Spleen (tissue), 11 donors: ENCODE results near the gene CDYL2. TPM values are rescaled to one million over a fixed set of nuclear protein-coding genes. Genes with fewer than 3 reads are reported as not detected.

ENCODE experiments used
- DNase-seq: peaks from one replicate; pipeline ENCODE4 v3.0.0-alpha.2; 2020
- H3K27ac ChIP-seq, 8 donors: fragments of 200-600 bp; sonication (generic) in 7 of 8; 1 replicate in 4 of 8; 2 replicates in 4 of 8; pipeline versions ENCODE4 v1.5.0 to v1.8.0; 2016 to 2021; ENCODE audit warnings: inconsistent platforms in 4 of 8, mild to moderate bottlenecking in 4 of 8, moderate library complexity in 1 of 8
- H3K27me3 ChIP-seq, 7 donors: fragments of 200-600 bp; sonication (generic) in 6 of 7; replicated peaks in 1 of 7; 1 replicate in 4 of 7; 2 replicates in 3 of 7; pipeline versions ENCODE4 v1.5.0 to v1.8.0; 2016 to 2021; ENCODE audit warnings: inconsistent platforms in 3 of 7, mild to moderate bottlenecking in 1 of 7
- H3K36me3 ChIP-seq, 6 donors: fragments of 200-600 bp; sonication (generic) in 5 of 6; 1 replicate in 4 of 6; 2 replicates in 2 of 6; pipeline versions ENCODE4 v1.5.0 to v1.8.0; 2016 to 2021; ENCODE audit warnings: inconsistent platforms in 2 of 6
- H3K4me1 ChIP-seq, 6 donors: fragments of 200-600 bp; sonication (generic) in 5 of 6; 1 replicate in 3 of 6; 2 replicates in 3 of 6; pipeline versions ENCODE4 v1.5.0 to v1.8.0; 2016 to 2021; ENCODE audit warnings: inconsistent platforms in 3 of 6
- H3K4me3 ChIP-seq, 8 donors: fragments of 200-600 bp; sonication (generic) in 7 of 8; 1 replicate in 4 of 8; 2 replicates in 4 of 8; pipeline versions ENCODE4 v1.5.0 to v1.8.0; 2016 to 2021; ENCODE audit warnings: inconsistent platforms in 4 of 8, mild to moderate bottlenecking in 4 of 8, moderate library complexity in 2 of 8
- H3K9me3 ChIP-seq, 8 donors: fragments of 200-600 bp; sonication (generic) in 7 of 8; 1 replicate in 4 of 8; 2 replicates in 4 of 8; pipeline versions ENCODE4 v1.5.0 to v1.8.0; 2016 to 2021; ENCODE audit warnings: inconsistent platforms in 4 of 8
- POLR2A ChIP-seq, 3 donors: fragments of 450-650 bp; IDR thresholded peaks; one replicate each; pipeline ENCODE4 v1.5.1; 2017; ENCODE audit warnings: antibody characterized with exemption in 3 of 3, mild to moderate bottlenecking in 1 of 3
- POLR2AphosphoS5 ChIP-seq, 3 donors: sonication (generic); formaldehyde crosslinking; IDR thresholded peaks; one replicate each; pipeline ENCODE4 v1.5.1; 2017; ENCODE audit warnings: antibody characterized with exemption in 3 of 3
- WGBS, 5 donors: extraction: QIAGEN DNeasy Blood & Tissue Kit in 3 of 5; methylation state at CpG; one replicate each; pipeline versions ENCODE4 v1.1.5 to v1.1.7; 2013 to 2018; 5-methylcytosine and 5-hydroxymethylcytosine counted together
- intact Hi-C: fragments of 100-400 bp; cut with DNase I; formaldehyde crosslinking; loops from one replicate; pipeline ENCODE4 v1.15.0; 2023; ENCODE audit warnings: low total_unique reads
- polyA plus RNA-seq, 3 donors: library from polyadenylated mRNA; stranded (reverse); fragments of 200-250 nt; gene quantifications; one replicate each; pipeline ENCODE4 v1.2.1, GENCODE V29; 2013
- total RNA-seq, 7 donors: library from RNA; depleted of rRNA in 3 of 7; stranded (reverse); fragments of >200 nt in 3 of 7; fragmentation: NEBNext Ultra II Directional in 4 of 7; extraction: Animal tissue kit (Norgen Biotek cat#: 25700) in 4 of 7; gene quantifications; one replicate each; pipeline versions ENCODE4 v1.1.0 to v1.2.1, GENCODE V29; 2016 to 2021
- TF ChIP-seq, protein P1 (sequence below), 11 experiments: fragments of 200-600 bp in 7 of 11; fragments of 450-650 bp in 4 of 11; sonication (generic) in 4 of 11; IDR thresholded peaks in 8 of 11; conservative IDR thresholded peaks in 3 of 11; 1 replicate in 7 of 11; 2 replicates in 4 of 11; pipeline versions ENCODE4 v1.4.0 to v1.8.0; 2016 to 2021; ENCODE audit warnings: antibody characterized with exemption in 11 of 11, inconsistent platforms in 4 of 11, mild to moderate bottlenecking in 1 of 11
- donor health status: healthy with polysubstance abuse.
- donor health status: DM: no; HTN: no; CAD: no; lungs with moderate emphysema.
- donor health status: DM: no; HTN: no; CAD: no.
- donor health status: Bipolar disorder and iron deficiency.
- donor health status: healthy.
- donor health status: DM: no; HTN: no; CAD: no.
- donor health status: DM: yes; HTN: yes; CAD: no.

Gene CDYL2
- total and polyA plus RNA-seq, 10 donors, result 1.4 to 28.3 (median 12.5) TPM

DNA sequence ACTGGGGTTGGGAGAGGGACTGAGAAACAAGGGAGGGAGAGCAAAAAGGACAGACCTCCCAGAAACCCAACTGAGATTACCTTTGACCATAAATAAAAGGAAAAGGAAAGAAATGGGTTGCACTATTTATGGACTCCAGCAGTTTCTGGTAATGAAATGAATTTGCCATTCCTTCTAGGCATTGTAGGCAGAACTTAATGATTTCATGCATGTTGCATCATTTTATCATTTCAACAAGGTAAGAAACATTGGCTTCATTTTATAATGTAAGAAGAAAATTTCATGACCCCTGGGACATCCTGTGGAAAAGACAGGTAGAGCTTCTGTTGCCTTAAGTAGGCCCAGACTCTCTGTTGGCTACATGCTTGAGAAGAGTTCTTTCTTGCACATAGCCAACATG, 8.2 kb upstream of the CDYL2 start:
- no peak for DNase-seq

GRCh38 chr16:80809366-80809765, 5.0 kb upstream of the CDYL2 start:
- TF ChIP-seq POLR2AphosphoS5 (IDR thresholded peaks at IDR 0.05) (no peak), POLR2A (IDR thresholded peaks at IDR 0.05) (no peak)
- TF ChIP-seq, protein P1, sequence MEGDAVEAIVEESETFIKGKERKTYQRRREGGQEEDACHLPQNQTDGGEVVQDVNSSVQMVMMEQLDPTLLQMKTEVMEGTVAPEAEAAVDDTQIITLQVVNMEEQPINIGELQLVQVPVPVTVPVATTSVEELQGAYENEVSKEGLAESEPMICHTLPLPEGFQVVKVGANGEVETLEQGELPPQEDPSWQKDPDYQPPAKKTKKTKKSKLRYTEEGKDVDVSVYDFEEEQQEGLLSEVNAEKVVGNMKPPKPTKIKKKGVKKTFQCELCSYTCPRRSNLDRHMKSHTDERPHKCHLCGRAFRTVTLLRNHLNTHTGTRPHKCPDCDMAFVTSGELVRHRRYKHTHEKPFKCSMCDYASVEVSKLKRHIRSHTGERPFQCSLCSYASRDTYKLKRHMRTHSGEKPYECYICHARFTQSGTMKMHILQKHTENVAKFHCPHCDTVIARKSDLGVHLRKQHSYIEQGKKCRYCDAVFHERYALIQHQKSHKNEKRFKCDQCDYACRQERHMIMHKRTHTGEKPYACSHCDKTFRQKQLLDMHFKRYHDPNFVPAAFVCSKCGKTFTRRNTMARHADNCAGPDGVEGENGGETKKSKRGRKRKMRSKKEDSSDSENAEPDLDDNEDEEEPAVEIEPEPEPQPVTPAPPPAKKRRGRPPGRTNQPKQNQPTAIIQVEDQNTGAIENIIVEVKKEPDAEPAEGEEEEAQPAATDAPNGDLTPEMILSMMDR (IDR thresholded peaks at IDR 0.05 in 8 of 11, conservative IDR thresholded peaks at IDR 0.05 in 3 of 11), result no peak
- H3K27me3 ChIP-seq, result peaks cover 0 to 13% (median 0%) of the 10 kb centered on the region in 7 donors
- H3K9me3 ChIP-seq, result no peaks in the 10 kb centered on the region
- no peak overlapping the region for H3K4me3 ChIP-seq
- H3K4me1 ChIP-seq, result peaks cover 0 to 11% (median 3%) of the 10 kb centered on the region in 6 donors
- intact Hi-C loops, result no loop called here
- DNase-seq, result no peak
- no peak overlapping the region for H3K27ac ChIP-seq
- 40 to 68% (median 53%) methylated on average over 2 of the region's 2 CpGs for WGBS, 5 donors
- H3K36me3 ChIP-seq, result no peaks in the 10 kb centered on the region

More for the DNA sequence above, 8.2 kb upstream of the CDYL2 start:
- Histone ChIP-seq H3K27ac (no peak overlapping the region), H3K4me1 (no peaks in the 10 kb centered on the region), H3K9me3 (peaks cover 0 to 4% (median 0%) of the 10 kb centered on the region in 8 donors), H3K36me3 (no peaks in the 10 kb centered on the region), H3K4me3 (no peak overlapping the region), H3K27me3 (no peaks in the 10 kb centered on the region)
- TF ChIP-seq POLR2A (IDR thresholded peaks at IDR 0.05) (no peak), POLR2AphosphoS5 (IDR thresholded peaks at IDR 0.05) (no peak)
- TF ChIP-seq, protein P1 (IDR thresholded peaks at IDR 0.05 in 8 of 11, conservative IDR thresholded peaks at IDR 0.05 in 3 of 11), result no peak
- intact Hi-C loops, result no loop called here

DNA sequence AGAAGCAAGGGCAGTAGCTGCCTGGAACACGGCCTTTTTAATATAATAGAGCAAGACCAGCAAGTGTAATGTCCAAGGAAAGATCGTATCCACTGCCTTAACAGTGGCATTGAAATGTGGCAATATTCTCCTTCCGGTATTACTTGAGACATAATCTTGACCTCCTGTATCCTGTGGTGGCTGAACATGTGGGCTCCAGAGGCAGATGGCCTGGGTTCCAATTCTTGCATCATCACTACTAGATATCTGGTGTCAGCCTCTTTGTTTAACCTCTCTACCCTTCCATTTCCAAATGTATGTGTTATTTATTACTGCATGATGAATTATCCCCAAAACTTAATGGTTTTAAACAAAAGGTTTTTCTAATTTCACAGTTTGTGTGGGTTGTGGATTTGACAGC, 3.5 kb upstream of the CDYL2 start:
- peaks cover 0 to 14% (median 5%) of the 10 kb centered on the region in 6 donors for H3K4me1 ChIP-seq
- H3K27ac ChIP-seq, result no peak overlapping the region
- intact Hi-C loops, result no loop called here
- no peak for DNase-seq
- WGBS, 5 donors, result 48 to 85% (median 66%) methylated on average over 3 of the region's 3 CpGs
- H3K4me3 ChIP-seq, result no peak overlapping the region
- H3K27me3 ChIP-seq, result peaks cover 0 to 17% (median 0%) of the 10 kb centered on the region in 7 donors
- TF ChIP-seq, protein P1 (IDR thresholded peaks at IDR 0.05 in 8 of 11, conservative IDR thresholded peaks at IDR 0.05 in 3 of 11), result no peak
- no peak for TF ChIP-seq POLR2A (IDR thresholded peaks at IDR 0.05)
- no peak for TF ChIP-seq POLR2AphosphoS5 (IDR thresholded peaks at IDR 0.05)
- no peaks in the 10 kb centered on the region for H3K36me3 ChIP-seq
- H3K9me3 ChIP-seq, result no peaks in the 10 kb centered on the region

DNA sequence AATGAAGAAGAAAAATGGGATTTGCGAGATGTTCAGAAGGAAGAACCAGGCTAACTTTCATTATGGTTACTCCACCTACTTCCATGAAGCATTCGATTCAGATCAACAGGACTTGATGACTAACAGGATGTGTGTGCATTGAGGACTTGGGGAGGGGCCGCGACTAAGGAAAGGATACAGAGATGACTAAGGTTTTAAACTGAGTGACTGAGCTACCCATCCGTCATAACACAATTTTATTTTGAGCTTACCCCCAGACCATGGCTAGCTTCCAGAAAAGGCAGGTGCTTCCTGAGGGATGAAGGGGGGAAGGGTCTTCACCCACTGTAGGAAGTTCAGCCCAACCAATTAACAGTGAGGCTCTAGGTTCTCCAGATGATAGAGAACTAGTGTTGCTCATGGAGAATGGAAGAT, 2.5 kb upstream of the CDYL2 start:
- no peaks in the 10 kb centered on the region for H3K9me3 ChIP-seq
- peaks cover 0 to 19% (median 5%) of the 10 kb centered on the region in 6 donors for H3K4me1 ChIP-seq
- WGBS, 5 donors, result 16 to 30% (median 20%) methylated on average over 5 of the region's 5 CpGs
- H3K36me3 ChIP-seq, result no peaks in the 10 kb centered on the region
- no peak overlapping the region for H3K4me3 ChIP-seq
- intact Hi-C loops, result no loop called here
- no peak for DNase-seq
- TF ChIP-seq, protein P1 (IDR thresholded peaks at IDR 0.05 in 8 of 11, conservative IDR thresholded peaks at IDR 0.05 in 3 of 11), result no peak
- TF ChIP-seq POLR2AphosphoS5 (IDR thresholded peaks at IDR 0.05) (no peak), POLR2A (IDR thresholded peaks at IDR 0.05) (no peak)
- no peak overlapping the region for H3K27ac ChIP-seq
- peaks cover 0 to 17% (median 0%) of the 10 kb centered on the region in 7 donors for H3K27me3 ChIP-seq
